Measurements from ENCODE around the gene LILRB2.
"Not testable (repeated sequence)": the region's sequence is repeated elsewhere in the genome, so short reads cannot be mapped to it uniquely, and the experiment has no call there.

LILRB2 gene

GRCh38 chr19:54252845-54253244 is 28.1 kb downstream of the LILRB2 start:
- DNase-seq (ENCODE audit: low spot score) = peak; percentile 45
- Histone ChIP-seq H3K27ac (no peak overlapping the region), H3K4me3 (no peak overlapping the region)

GRCh38 chr19:54252243-54252642 is 28.7 kb downstream of the LILRB2 start:
- TF ChIP-seq CTCF (IDR thresholded peaks at IDR 0.05) = no peak
- Histone ChIP-seq H3K27ac (no peak overlapping the region), H3K4me3 (no peak overlapping the region)
- peak; percentile 53 for DNase-seq (ENCODE audit: low spot score)

More at GRCh38 chr19:54252845-54253244, 28.1 kb downstream of the LILRB2 start:
- no peak for TF ChIP-seq CTCF (IDR thresholded peaks at IDR 0.05)

GRCh38 chr19:54248016-54248601 is 32.8 kb downstream of the LILRB2 start:
- no peak for TF ChIP-seq CTCF (IDR thresholded peaks at IDR 0.05)
- no peak for DNase-seq (ENCODE audit: low spot score)
- H3K27ac ChIP-seq = peak overlapping the region in 1 of 2 donors; percentile 64
- no peak overlapping the region for H3K4me3 ChIP-seq

- peak; percentile 65 for DNase-seq (ENCODE audit: low spot score)
- no peak for TF ChIP-seq CTCF (IDR thresholded peaks at IDR 0.05)
- Histone ChIP-seq H3K4me3 (no peak overlapping the region), H3K27ac (peak overlapping the region in 1 of 2 donors; percentile 68)
Measured at GRCh38 chr19:54247106-54247930, 33.6 kb downstream of the LILRB2 start.

- Histone ChIP-seq H3K27ac (no peak overlapping the region), H3K4me3 (no peak overlapping the region)
- DNase-seq (ENCODE audit: low spot score) = peak; percentile 40
- no peak for TF ChIP-seq CTCF (IDR thresholded peaks at IDR 0.05)
Measured at GRCh38 chr19:54245936-54246335, 35.0 kb downstream of the LILRB2 start.

- H3K27ac ChIP-seq; H3K4me3 ChIP-seq; DNase-seq (ENCODE audit: low spot score): not testable (repeated sequence)
Measured at GRCh38 chr19:54243809-54244208, 37.1 kb downstream of the LILRB2 start.

GRCh38 chr19:54242646-54243045 is 38.3 kb downstream of the LILRB2 start, which contains the start of gene LILRA6:
LILRA6 (minus strand) TSS chr19:54242790.
- DNase-seq (ENCODE audit: low spot score); H3K4me3 ChIP-seq; H3K27ac ChIP-seq: not testable (repeated sequence)

GRCh38 chr19:54242234-54242633 is 38.7 kb downstream of the LILRB2 start:
- not testable (repeated sequence) for H3K4me3 ChIP-seq; DNase-seq (ENCODE audit: low spot score); H3K27ac ChIP-seq

GRCh38 chr19:54240372-54241336 is 40.3 kb downstream of the LILRB2 start:
- H3K27ac ChIP-seq, H3K4me3 ChIP-seq: not testable (repeated sequence)
- DNase-seq (ENCODE audit: low spot score) = peak; percentile 46

- not testable (repeated sequence) for H3K27ac ChIP-seq; DNase-seq (ENCODE audit: low spot score); H3K4me3 ChIP-seq
Measured at GRCh38 chr19:54239491-54240371, 41.2 kb downstream of the LILRB2 start.

All from coronary artery (tissue), 2 donors.